GM20000 (cell line): ENCODE measurements around the gene FILIP1.

Experiments used
- DNase-seq: peaks from one replicate; pipeline ENCODE4 v3.0.0; 2012; ENCODE audit warnings: low spot score
- TF ChIP-seq, protein P1 (sequence below): IDR thresholded peaks from 2 replicates; pipeline ENCODE4 v1.5.1; 2012; ENCODE audit warnings: mild to moderate bottlenecking, control low read depth; ENCODE audit errors: extremely low read depth, missing control alignments

Gene FILIP1

DNA sequence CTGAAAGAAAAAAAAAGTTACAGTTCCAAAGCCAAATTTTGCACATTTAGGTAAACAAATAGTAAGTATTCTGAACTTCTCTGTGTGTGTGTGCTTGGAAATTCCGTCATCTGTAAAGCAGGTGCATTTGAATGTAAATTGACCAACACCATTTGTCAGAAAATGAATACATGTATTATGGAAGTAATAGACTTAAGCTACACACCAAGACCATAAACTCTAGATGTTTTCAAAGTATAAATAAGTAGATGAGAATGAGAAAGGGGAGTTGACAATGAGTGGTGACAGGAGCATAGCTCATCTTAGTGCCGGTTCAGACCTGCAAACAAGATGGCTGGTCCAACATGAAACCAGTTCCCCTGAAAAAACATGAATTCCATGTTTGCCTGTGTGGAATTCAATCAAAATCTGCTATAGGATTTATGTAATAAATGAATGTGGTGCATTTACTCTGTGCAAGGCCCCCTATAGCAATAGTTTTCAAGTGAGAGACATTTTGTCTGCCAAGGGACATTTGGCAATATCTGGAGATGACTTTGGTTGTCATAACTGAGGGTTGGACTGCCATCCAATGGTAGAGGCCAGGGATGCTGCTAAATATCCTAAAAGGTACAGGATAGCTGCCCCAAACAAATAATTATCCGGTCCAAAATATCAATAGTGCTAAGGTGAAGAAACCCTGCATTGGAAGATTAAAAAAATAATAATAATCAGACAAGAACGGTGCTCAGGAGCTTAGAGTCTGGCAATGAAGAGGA, 11.0 kb upstream of the FILIP1 start:
- TF ChIP-seq, protein P1, sequence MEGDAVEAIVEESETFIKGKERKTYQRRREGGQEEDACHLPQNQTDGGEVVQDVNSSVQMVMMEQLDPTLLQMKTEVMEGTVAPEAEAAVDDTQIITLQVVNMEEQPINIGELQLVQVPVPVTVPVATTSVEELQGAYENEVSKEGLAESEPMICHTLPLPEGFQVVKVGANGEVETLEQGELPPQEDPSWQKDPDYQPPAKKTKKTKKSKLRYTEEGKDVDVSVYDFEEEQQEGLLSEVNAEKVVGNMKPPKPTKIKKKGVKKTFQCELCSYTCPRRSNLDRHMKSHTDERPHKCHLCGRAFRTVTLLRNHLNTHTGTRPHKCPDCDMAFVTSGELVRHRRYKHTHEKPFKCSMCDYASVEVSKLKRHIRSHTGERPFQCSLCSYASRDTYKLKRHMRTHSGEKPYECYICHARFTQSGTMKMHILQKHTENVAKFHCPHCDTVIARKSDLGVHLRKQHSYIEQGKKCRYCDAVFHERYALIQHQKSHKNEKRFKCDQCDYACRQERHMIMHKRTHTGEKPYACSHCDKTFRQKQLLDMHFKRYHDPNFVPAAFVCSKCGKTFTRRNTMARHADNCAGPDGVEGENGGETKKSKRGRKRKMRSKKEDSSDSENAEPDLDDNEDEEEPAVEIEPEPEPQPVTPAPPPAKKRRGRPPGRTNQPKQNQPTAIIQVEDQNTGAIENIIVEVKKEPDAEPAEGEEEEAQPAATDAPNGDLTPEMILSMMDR, result no peak

DNA sequence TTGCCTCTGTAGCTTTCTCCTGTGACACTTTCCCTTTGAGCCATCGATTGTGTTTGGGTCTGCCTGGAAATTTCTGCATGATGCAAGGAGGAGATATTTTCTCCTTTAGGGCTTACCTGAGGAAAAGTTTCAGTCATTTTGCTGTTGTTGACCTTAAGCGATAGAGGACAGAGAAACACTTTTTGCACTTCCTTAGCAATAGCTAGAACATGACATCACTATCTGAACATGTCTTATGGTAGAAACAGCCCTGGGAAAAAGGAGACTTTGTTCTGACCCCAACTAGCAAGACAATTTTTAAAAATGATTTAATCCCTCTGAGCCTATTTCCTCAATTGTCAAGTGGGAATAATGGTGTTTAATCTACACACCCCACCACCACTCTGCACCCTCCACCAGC, 9.7 kb upstream of the FILIP1 start:
- peak; percentile 9 for DNase-seq

More for the DNA sequence above, 11.0 kb upstream of the FILIP1 start:
- DNase-seq, result no peak

DNA sequence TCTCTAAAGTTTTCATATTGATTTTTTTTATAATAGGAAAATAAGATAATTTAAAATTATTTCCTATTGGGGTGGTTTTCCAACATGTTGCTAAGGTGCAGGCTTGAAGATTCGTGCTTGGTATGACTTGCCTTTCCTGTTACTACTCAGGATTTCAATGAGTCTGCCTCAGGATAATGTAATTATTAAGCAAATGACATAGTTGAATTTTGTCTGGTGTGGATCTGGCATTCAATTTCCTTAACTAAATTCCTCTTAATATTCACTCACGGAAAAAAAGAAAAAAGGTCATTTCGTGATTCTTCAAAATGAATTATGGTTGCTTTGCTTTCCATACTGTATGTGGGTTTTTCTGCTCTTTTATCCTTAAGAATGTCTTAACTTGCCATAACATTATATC, 9.3 kb upstream of the FILIP1 start:
- TF ChIP-seq, protein P1, result no peak
- DNase-seq, result no peak

More for the DNA sequence above, 9.7 kb upstream of the FILIP1 start:
- TF ChIP-seq, protein P1, result no peak

DNA sequence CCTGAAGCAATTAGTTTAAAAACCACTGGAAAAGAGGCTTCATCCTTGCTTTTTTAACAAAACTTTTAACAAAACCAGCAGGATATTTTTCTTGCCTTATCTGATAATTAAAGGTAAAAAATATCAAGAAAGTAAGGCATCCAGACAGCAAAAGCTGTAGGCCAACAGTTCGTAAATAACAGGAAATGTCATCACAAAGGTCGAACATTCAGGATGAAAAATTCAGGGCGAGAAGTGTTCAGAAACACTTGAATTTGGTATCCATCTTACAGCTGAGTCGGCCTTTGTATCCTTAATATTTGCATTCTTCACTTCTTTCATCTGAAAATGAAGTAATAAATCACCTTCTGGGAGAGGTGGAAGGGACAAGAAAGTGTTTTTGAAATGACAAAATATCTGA, 8.2 kb upstream of the FILIP1 start:
- no peak for DNase-seq
- TF ChIP-seq, protein P1, result no peak

DNA sequence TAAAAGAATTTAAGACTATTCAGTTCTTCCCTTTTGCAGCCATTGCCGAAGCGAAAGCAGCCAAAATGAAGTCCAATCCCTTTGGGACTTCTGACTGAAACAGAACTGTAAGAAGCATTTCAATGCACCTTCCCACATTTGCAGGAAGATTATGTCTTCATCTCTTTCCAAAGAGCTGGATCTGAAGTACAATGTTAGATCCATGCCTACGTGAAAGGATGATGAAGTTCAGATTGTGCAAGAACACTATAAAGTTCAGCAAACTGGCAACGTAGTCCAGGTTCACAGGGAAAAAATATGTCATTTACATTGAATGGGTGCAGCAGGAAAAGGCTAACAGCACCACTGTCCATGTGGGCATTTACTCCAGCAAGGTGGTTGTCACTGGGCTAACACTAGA, 6.0 kb upstream of the FILIP1 start:
- no peak for DNase-seq
- TF ChIP-seq, protein P1, result no peak

DNA sequence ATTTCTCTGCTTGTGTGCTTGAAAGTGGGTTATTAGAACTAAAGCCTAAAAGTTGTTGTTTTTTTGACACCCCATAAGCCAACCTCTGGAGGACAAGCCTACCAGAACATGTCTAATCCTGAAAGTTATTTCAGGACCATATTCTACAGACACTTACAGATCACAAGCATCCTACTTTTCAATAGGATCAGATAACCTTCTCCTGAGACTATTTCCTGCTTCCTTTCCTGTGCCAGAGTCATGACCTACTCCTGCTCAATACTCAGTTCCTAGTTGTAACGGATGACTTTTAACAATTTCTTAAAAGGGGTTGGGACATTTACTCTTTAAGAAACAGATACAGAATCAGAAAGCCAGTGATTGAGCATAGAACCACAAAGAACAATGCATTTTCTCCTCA, 5.3 kb upstream of the FILIP1 start:
- no peak for DNase-seq
- TF ChIP-seq, protein P1, result no peak

DNA sequence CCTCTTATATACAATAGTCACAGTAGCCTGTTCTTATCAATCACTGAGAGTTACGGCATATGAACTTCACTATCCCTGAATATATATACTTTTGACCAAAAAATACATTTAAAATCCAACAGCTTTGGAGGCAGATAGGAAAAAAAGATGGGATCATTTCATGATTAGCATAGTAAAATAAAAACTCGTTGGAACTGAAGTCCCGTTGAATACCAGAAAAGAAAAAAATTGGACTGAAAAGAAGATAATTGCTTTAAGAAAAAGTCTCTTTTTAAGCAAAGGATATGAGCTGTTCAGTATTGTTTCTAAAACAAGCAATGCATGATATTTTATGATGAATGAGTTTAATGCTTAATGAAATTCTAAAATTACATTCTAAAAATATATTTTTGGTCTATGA, 4.4 kb upstream of the FILIP1 start:
- DNase-seq, result no peak
- TF ChIP-seq, protein P1, result no peak
